ENCODE data around the gene GALNT1. TPM values are rescaled to one million over a fixed set of nuclear protein-coding genes. Genes with fewer than 3 reads are reported as not detected.

GALNT1 gene
- total RNA-seq, 1 experiment from 2014 or later, result 77.9 TPM

DNA sequence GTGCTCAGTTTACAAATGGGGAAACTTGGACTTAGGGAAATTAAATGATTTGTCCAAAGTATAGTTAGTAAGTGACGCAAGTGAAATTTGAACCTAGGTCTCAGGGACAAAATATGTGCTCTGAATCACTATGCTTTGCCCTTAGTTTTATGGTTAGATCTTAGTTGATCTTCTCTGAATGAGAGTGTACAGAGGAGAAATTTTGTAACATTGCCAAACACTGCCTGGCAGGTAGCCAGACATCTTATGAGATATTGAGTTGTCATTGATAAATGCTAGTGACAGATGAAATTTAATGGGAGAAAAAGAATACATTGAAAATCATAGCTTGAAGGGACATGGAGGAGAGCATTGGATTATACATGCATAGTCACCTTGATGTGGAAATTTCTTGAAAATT, 91.4 kb downstream of the GALNT1 start:
- no peaks in the 10 kb centered on the region for H3K79me1 ChIP-seq (ENCODE audit: insufficient read depth, low read depth, low read length, poor library complexity, severe bottlenecking)
- no peak overlapping the region for H2BK5ac ChIP-seq (ENCODE audit: insufficient read length, low read length)
- no peak overlapping the region for H3K23ac ChIP-seq (ENCODE audit: insufficient read length, low read depth, low read length)
- Mint-ChIP-seq H3K4me1 (peaks cover 15 to 27% of the 10 kb centered on the region in 2 experiments), H3K36me3 (ENCODE audit: insufficient read depth in 1 of 3, low read depth in 3 of 3) (peaks cover 5 to 8% (median 8%) of the 10 kb centered on the region in 3 experiments), H3K27ac (no peak overlapping the region), H3K4me3 (no peak overlapping the region), H3K27me3 (ENCODE audit: low read depth) (no peaks in the 10 kb centered on the region), H3K9me3 (peaks cover 4 to 5% of the 10 kb centered on the region in 2 experiments; a peak in 3 of 5 replicates)
- H3T11ph ChIP-seq (ENCODE audit: low read length), result no peak overlapping the region
- H2BK12ac ChIP-seq (ENCODE audit: insufficient read length, low read depth, low read length), result no peak overlapping the region
- no peak overlapping the region for H2BK15ac ChIP-seq (ENCODE audit: low read depth, low read length)
- no peak overlapping the region for H2AK5ac ChIP-seq (ENCODE audit: insufficient read length, low read length)
- no peaks in the 10 kb centered on the region for H3K79me2 ChIP-seq (ENCODE audit: insufficient read depth, low read length)
- no peak overlapping the region for H3K14ac ChIP-seq (ENCODE audit: insufficient read depth, low read length)
- H2AFZ ChIP-seq (ENCODE audit: low read length), result no peak overlapping the region
- no peak overlapping the region for H3K4me2 ChIP-seq (ENCODE audit: insufficient read depth, insufficient read length, low read length)
- H4K91ac ChIP-seq (ENCODE audit: insufficient read length, low read depth, low read length), result no peak overlapping the region
- H3K23me2 ChIP-seq (ENCODE audit: insufficient read length, low read depth, low read length, poor library complexity, severe bottlenecking), result no peaks in the 10 kb centered on the region
- H3K18ac ChIP-seq (ENCODE audit: insufficient read length, low read depth, low read length), result no peak overlapping the region
- peaks cover 2% of the 10 kb centered on the region; the same call in 1 of the 2 replicates for H3K4me1 ChIP-seq (ENCODE audit: insufficient read depth, low read length)
- no peaks in the 10 kb centered on the region for H4K20me1 ChIP-seq (ENCODE audit: control insufficient read depth, insufficient read depth, insufficient read length)
- WGBS (ENCODE audit: extremely low coverage, insufficient read length, low lambda C conversion rate), result no CpG with 5 or more reads among the region's 1 CpG
- H2BK20ac ChIP-seq (ENCODE audit: low read depth, low read length, poor library complexity, severe bottlenecking), result no peak overlapping the region
- no peak overlapping the region for H3K4ac ChIP-seq (ENCODE audit: low read depth, low read length)
- H4K8ac ChIP-seq (replicated peaks; ENCODE audit: insufficient read length, low read depth, low read length), result no peak overlapping the region
- no peak overlapping the region for H3K27ac ChIP-seq (ENCODE audit: insufficient read length, low read depth, low read length)
- no peak overlapping the region for H3K56ac ChIP-seq (ENCODE audit: insufficient read length, low read depth, low read length)
- no peak for DNase-seq
- TF ChIP-seq, protein P1, sequence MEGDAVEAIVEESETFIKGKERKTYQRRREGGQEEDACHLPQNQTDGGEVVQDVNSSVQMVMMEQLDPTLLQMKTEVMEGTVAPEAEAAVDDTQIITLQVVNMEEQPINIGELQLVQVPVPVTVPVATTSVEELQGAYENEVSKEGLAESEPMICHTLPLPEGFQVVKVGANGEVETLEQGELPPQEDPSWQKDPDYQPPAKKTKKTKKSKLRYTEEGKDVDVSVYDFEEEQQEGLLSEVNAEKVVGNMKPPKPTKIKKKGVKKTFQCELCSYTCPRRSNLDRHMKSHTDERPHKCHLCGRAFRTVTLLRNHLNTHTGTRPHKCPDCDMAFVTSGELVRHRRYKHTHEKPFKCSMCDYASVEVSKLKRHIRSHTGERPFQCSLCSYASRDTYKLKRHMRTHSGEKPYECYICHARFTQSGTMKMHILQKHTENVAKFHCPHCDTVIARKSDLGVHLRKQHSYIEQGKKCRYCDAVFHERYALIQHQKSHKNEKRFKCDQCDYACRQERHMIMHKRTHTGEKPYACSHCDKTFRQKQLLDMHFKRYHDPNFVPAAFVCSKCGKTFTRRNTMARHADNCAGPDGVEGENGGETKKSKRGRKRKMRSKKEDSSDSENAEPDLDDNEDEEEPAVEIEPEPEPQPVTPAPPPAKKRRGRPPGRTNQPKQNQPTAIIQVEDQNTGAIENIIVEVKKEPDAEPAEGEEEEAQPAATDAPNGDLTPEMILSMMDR (conservative IDR thresholded peaks at IDR 0.05), result no peak
- H3K27me3 ChIP-seq (ENCODE audit: insufficient read depth, low read length), result no peaks in the 10 kb centered on the region
- no peaks in the 10 kb centered on the region for H3K9me3 ChIP-seq (ENCODE audit: control insufficient read depth, low read depth, low read length)
- no peak overlapping the region for H4K5ac ChIP-seq (ENCODE audit: insufficient read length, low read depth, low read length)
- no peak overlapping the region for H3K9ac ChIP-seq (ENCODE audit: extremely low read depth, insufficient read length, low read length)
- no peak overlapping the region for H2BK120ac ChIP-seq (ENCODE audit: low read depth, low read length, poor library complexity, severe bottlenecking)
